Esophagus mucosa (tissue), 1 donor: ENCODE results near the gene NATD1. TPM values are rescaled to one million over a fixed set of nuclear protein-coding genes. Genes with fewer than 3 reads are reported as not detected.
"Not testable (repeated sequence)": the region's sequence is repeated elsewhere in the genome, so short reads cannot be mapped to it uniquely, and the experiment has no call there.

ENCODE experiments used
- ATAC-seq: fragments of 200-7000 bp; cut with Tn5 transposase; one replicate; pipeline ENCODE4 v1.9.1; 2020
- total RNA-seq: library from RNA; stranded (reverse); gene quantifications from one replicate; pipeline ENCODE4 v1.2.4, GENCODE V29; 2023
- donor health status: DM: yes; HTN: yes; CAD: no.

The NATD1 gene
- total RNA-seq, 1 donor from 2014 or later = 2.1 TPM

DNA sequence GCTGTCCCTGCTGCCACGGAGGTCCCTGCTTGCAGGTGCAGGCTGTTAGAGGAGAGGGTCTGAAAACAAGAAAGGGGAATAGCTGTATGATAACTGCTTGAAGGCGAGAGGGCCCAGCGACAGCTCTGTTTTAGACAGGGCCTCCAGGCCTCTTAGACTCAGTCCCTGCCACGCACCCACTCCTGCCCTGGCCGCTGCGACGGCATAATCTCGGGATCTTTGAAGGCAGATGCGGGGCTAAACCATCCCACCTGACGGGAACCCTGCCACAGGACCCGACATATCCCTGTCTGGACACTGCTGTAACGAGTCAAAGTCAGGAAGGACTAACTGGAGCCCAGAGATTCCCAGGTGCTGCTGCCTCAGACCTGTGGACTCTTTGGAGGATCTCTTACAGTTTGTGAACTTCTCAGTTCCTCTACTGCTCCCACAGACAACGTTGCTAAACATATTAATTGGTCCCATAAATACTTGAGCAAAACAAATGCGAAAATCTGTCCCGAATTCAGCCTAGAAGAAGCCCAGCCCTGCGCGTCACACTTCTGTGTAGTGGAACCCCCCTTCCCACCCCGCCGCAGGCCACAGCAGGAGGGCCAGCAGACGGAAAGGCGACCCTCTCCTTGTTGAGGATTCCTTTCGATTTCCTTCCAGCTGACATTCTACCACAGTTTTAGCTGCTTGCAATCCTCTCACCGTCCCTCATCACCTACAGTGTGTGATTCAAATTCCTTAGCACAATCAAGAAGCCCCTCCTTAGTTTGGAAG is 38.3 kb downstream of the NATD1 start:
- ATAC-seq = peak; percentile 1

- ATAC-seq = peak; percentile 93
These were observed 39.0 kb downstream of the NATD1 start, which contains the start of gene TMEM11 for GRCh38 chr17:21214015-21214776. Gene TMEM11 (minus strand): TSS chr17:21214161. CDS start chr17:21214152, 9 bp downstream.

DNA sequence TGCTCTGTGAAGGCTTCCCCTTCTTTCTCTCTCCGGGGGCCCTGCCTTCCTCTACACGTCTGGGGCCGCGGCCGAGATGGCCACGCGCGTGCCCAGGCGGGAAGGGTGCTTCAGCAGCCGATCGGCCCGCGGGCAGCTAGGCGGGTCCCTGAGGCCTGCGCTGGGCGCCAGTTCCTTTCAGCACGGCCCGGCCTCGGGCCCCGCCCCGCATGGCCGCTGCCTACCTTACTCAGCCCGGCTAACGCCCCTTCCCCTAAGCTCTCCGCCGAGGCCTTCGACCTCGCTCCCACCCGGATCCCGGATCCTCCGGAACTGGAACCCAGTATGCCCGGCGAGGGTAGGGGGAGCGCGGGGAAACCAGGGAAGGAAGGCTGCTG is 39.6 kb downstream of the NATD1 start:
- peak; percentile 60 for ATAC-seq

- no peak for ATAC-seq
These were observed 40.2 kb downstream of the NATD1 start for GRCh38 chr17:21212826-21213637.

GRCh38 chr17:21211825-21212479 is 41.3 kb downstream of the NATD1 start:
- peak; percentile 12 for ATAC-seq

DNA sequence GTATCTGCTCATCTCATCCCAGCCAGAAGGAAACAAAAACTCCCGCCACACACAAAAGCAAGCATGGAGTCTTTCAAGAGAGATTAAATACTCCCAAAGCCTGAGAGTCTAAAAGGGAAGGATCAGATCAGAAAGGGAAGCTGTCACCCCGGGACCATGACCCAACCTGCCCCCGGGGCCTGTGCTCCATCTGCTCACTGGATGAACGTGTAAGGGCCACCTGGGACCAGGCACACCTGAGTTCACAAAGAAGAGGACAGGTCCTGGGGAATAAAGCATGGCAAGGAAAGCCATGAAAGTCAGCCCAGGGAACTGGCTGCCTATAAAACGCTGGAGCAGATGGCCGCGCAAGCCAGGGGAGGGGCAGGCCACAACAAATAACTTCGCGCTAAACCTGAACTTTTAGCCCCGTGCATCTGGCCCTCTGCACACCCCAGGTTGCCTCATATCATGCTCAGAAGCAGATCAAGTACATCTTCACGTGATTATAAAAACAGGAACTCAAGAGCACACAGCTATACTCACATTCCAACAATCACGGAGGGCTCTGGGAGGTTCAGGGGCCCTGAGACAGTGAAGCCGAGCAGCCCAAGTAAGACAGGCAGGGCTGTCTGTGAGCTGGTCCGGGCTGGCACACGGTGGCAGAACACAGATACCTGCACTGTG is 42.7 kb downstream of the NATD1 start:
- ATAC-seq = no peak

DNA sequence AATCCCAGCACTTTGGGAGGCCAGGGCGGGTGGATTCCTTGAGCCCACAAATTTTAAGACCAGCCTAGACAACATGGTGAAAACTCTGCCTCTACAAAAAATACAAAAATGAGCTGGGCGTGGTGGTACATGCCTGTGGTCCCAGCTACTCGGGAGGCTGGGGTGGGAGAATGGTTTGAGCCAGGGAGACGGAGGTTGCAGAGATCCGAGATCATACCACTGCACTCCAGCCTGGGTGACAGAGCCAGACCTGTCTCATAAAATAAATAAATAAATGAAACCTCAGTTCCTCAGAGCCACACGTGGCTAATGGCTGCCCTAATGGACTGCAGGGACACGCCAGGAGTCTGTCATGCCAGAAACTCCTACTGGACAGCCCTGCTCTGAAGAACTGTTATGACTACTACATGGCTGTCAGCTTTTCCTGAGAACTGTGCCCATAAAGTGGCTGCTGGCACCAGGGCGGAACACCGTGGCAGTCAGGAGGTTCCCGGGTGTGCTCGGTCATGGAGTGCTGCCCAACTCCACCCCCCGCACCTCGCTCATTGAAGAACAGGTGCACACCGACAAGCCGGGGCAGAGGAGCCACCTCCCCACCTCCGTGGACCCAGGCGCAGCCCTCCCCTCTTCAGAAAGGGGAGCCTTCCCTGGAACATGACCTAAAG is 43.6 kb downstream of the NATD1 start:
- ATAC-seq = peak; percentile 26

DNA sequence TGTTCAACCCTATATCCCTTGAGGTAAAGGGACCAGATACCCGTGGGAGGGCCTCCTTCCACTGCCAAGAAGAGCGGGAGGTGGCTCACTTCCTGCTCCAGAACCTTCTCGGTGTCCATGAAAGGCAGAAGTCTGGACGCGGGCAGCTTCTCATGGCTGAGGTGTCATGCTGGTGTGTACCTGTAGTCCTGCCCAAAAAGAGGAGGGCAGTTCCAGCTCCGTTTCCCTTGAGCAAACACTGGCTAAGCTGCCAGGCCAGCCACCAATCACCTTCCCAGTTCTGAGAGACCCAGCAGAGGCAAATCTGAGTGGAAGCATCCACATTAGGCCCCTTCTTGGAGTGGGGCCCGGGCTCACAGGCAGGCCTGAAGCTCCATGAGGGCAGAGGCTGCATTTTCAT is 44.9 kb downstream of the NATD1 start:
- ATAC-seq = no peak

DNA sequence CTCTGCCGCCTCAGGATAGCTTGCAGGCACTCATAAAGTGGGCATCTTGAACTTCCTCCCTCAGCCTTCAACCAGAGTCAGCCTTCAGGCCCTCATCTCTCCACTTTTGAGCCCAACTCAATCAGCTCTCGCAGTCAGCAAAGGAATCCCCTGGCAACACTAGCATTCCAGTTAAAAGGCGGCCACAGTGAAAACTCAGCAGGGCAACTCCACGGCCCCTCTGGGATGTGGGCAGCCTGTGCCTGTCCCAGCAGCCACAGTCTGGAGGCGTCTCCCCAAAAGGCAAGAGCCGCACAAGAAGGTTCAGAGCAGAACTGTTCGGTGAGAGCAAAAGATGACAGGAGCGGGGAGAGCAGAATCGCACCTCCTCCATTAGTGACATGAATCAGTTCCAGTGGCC is 48.3 kb downstream of the NATD1 start:
- ATAC-seq = no peak

DNA sequence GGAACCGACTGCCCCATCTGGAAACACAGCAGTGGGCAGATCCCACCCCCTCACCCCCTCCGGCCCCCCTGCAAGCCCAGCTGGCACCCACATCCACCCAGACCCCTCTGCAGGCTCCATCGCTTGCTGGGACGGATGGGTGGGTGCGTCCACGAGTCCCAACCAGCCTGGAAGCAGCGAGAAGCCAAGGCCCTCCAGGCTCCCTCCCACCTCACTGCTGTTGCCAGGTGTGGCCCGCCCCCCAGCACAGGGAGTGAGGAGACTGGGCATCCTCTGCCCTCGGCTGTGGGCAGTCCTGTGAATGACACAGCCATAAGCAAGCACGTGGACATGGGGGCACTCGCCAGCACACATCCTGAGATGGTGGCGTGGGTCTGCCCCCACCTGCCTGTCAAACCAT is 50.7 kb downstream of the NATD1 start:
- no peak for ATAC-seq

DNA sequence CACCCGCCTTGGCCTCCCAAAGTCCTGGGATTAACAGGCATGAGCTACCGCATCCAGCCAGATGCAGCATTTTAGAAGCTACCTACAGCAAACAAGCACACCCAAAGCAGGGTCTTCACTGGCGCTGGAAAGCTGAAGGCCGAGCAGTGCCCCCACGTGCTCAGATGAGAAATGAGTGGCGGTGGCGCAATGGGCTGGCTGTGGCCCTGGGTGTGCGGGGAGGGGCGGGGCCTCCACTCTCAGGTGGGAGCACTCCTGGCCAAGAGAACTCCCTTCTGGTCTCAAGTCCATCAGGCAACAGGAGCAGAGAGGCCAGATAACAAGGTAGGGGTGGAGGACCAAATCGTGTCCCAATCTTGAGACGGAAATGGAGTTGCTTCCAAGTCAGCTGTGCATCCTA is 51.3 kb downstream of the NATD1 start:
- no peak for ATAC-seq

DNA sequence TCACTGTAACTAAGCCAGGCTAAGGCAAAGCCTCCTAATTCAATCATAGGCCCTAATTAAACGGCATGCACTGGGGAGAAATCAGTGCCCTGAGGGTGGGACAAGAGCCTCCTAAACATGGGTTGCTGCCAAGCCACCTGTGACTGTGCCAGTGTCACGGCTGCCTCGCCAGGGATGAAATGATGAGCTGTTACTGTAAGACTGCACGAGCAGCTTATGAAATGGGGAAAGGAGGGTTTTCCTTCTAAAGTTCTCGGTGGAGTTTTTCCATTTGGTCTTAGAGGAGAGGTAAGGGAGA is 52.0 kb downstream of the NATD1 start:
- no peak for ATAC-seq

GRCh38 chr17:21200590-21201297 is 52.5 kb downstream of the NATD1 start:
- peak; percentile 77 for ATAC-seq

- no peak for ATAC-seq
These were observed 53.4 kb downstream of the NATD1 start for GRCh38 chr17:21199856-21200255.

- ATAC-seq = peak; percentile 8
These were observed 53.9 kb downstream of the NATD1 start for GRCh38 chr17:21199311-21199710.

- no peak for ATAC-seq
These were observed 54.8 kb downstream of the NATD1 start for GRCh38 chr17:21198411-21198810.

DNA sequence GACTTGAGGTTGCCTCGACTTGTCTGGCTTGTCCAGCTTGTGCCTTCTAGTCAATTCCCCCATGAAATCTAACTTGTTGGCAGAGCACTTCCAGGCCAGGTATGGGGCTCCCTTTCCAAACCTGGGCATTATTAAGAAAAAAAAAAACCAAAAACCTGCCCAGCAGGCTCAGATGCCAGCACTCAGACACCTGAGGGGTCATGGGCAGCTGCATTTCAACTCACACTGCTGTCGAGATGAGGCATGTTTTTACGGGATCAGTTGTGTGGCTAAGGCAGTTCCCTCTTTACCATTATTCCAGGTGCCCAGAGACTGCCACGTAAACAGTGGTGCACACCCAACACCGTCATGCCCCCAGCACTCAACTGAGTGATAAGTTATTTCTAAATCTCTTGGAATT is 57.1 kb downstream of the NATD1 start:
- peak; percentile 79 for ATAC-seq

- ATAC-seq = peak; percentile 41
These were observed 58.5 kb downstream of the NATD1 start for GRCh38 chr17:21194703-21195102.

DNA sequence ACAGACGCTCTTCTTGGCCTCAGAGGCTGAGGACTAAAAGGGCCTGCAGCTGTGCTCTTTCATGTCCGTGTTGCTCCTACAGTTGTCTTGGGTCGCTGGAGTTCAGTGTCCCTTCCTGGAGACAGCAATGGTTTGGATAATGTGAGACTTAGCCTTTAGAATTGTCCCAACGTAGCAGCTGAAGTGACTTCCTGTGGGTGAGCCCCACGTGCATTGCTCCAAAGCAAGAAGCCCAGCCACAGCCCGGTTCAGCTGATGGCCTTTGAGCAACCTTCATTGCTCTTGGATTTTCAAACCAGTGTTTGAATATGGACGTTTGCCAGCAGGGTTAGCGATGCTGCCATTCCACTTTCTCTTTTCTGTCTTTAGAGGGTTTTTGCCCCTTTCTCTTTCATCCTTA is 59.0 kb downstream of the NATD1 start:
- ATAC-seq = no peak

GRCh38 chr17:21193031-21193430 is 60.2 kb downstream of the NATD1 start:
- no peak for ATAC-seq

GRCh38 chr17:21192414-21192813 is 60.8 kb downstream of the NATD1 start:
- not testable (repeated sequence) for ATAC-seq
